ENCODE measurements around the gene SARDH. TPM values are rescaled to one million over a fixed set of nuclear protein-coding genes. Genes with fewer than 3 reads are reported as not detected.

The SARDH gene
- polyA plus RNA-seq, 1 donor (not counting 4 experiments of a cell fraction or from before 2014, with no cell fraction given), result 0.03 TPM

- dilution Hi-C loops (cut with MboI; ENCODE audit: extremely low pct_ligation_motif_present, low sequenced_read_pairs), result no loop called here
- Histone ChIP-seq H3K4me3 (ENCODE audit: control insufficient read depth in 2 of 3, extremely low read depth in 1 of 3, insufficient read depth in 2 of 3, low read depth in 1 of 3, low read length in 3 of 3) (no peak overlapping the region), H3K9me3 (ENCODE audit: control insufficient read depth, low read depth, low read length) (no peaks in the 10 kb centered on the region), H3K27me3 (ENCODE audit: control insufficient read depth, extremely low read depth, insufficient read depth, low read length) (peaks cover 42% of the 10 kb centered on the region), H3K9ac (ENCODE audit: control insufficient read depth, extremely low read depth, insufficient read depth, low read length) (no peak overlapping the region), H3K4me1 (ENCODE audit: control insufficient read depth, extremely low read depth, insufficient read depth, low read length) (no peaks in the 10 kb centered on the region), H3K79me2 (ENCODE audit: control insufficient read depth, insufficient read depth, low read length) (no peaks in the 10 kb centered on the region), H3K27ac (ENCODE audit: control insufficient read depth, insufficient read depth, low read length) (no peak overlapping the region), H4K20me1 (ENCODE audit: control insufficient read depth, extremely low read depth, insufficient read depth, low read length) (no peaks in the 10 kb centered on the region), H3K36me3 (ENCODE audit: control insufficient read depth in 2 of 2, extremely low read depth in 1 of 2, insufficient read depth in 2 of 2, low read length in 2 of 2) (no peaks in the 10 kb centered on the region), H3K4me2 (ENCODE audit: control insufficient read depth, extremely low read depth, insufficient read depth, low read depth, low read length) (no peak overlapping the region), H3K9me1 (ENCODE audit: control insufficient read depth, extremely low read depth, insufficient read depth, low read length) (no peaks in the 10 kb centered on the region), H2AFZ (ENCODE audit: control insufficient read depth, low read length) (no peak overlapping the region)
- DNase-seq (ENCODE audit: low read depth, low spot score), result no peak
- FAIRE-seq, result no peak
- TF ChIP-seq CTCF (optimal IDR thresholded peaks at IDR 0.05 in 1 of 3, IDR thresholded peaks at IDR 0.05 in 1 of 3, conservative IDR thresholded peaks at IDR 0.05 in 1 of 3; ENCODE audit: extremely low read depth in 1 of 3, insufficient read depth in 2 of 3, low read length in 3 of 3), result no peak
- TF ChIP-seq EZH2 (IDR thresholded peaks at IDR 0.05; ENCODE audit: low read length), result no peak
Measured at GRCh38 chr9:133653638-133654037, 84.5 kb downstream of the SARDH start.

GRCh38 chr9:133650026-133650425, 88.1 kb downstream of the SARDH start:
- no peak for DNase-seq (ENCODE audit: low read depth, low spot score)
- H3K27ac ChIP-seq (ENCODE audit: control insufficient read depth, insufficient read depth, low read length), result no peak overlapping the region
- no peaks in the 10 kb centered on the region for H3K79me2 ChIP-seq (ENCODE audit: control insufficient read depth, insufficient read depth, low read length)
- peaks cover 21% of the 10 kb centered on the region for H3K27me3 ChIP-seq (ENCODE audit: control insufficient read depth, extremely low read depth, insufficient read depth, low read length)
- H3K4me3 ChIP-seq (ENCODE audit: control insufficient read depth in 2 of 3, extremely low read depth in 1 of 3, insufficient read depth in 2 of 3, low read depth in 1 of 3, low read length in 3 of 3), result no peak overlapping the region
- dilution Hi-C loops (cut with MboI; ENCODE audit: extremely low pct_ligation_motif_present, low sequenced_read_pairs), result no loop called here
- H3K9me3 ChIP-seq (ENCODE audit: control insufficient read depth, low read depth, low read length), result no peaks in the 10 kb centered on the region
- no peak overlapping the region for H3K9ac ChIP-seq (ENCODE audit: control insufficient read depth, extremely low read depth, insufficient read depth, low read length)
- H4K20me1 ChIP-seq (ENCODE audit: control insufficient read depth, extremely low read depth, insufficient read depth, low read length), result no peaks in the 10 kb centered on the region
- H3K4me1 ChIP-seq (ENCODE audit: control insufficient read depth, extremely low read depth, insufficient read depth, low read length), result no peaks in the 10 kb centered on the region
- H2AFZ ChIP-seq (ENCODE audit: control insufficient read depth, low read length), result no peak overlapping the region
- no peak for FAIRE-seq
- no peaks in the 10 kb centered on the region for H3K36me3 ChIP-seq (ENCODE audit: control insufficient read depth in 2 of 2, extremely low read depth in 1 of 2, insufficient read depth in 2 of 2, low read length in 2 of 2)
- H3K9me1 ChIP-seq (ENCODE audit: control insufficient read depth, extremely low read depth, insufficient read depth, low read length), result no peaks in the 10 kb centered on the region
- TF ChIP-seq CTCF (optimal IDR thresholded peaks at IDR 0.05 in 1 of 3, IDR thresholded peaks at IDR 0.05 in 1 of 3, conservative IDR thresholded peaks at IDR 0.05 in 1 of 3; ENCODE audit: extremely low read depth in 1 of 3, insufficient read depth in 2 of 3, low read length in 3 of 3), result no peak
- no peak for TF ChIP-seq EZH2 (IDR thresholded peaks at IDR 0.05; ENCODE audit: low read length)
- H3K4me2 ChIP-seq (ENCODE audit: control insufficient read depth, extremely low read depth, insufficient read depth, low read depth, low read length), result no peak overlapping the region

All from keratinocyte (primary cell).